K562 (cell line): Measurements from ENCODE around the gene SELENOK.
"Not testable (repeated sequence)": the region's sequence is repeated elsewhere in the genome, so short reads cannot be mapped to it uniquely, and the experiment has no call there.

Experiments
- ADNP ChIP-seq: fragments of 200-800 bp; sonication (Bioruptor generic); IDR thresholded peaks from 2 replicates; pipeline ENCODE4 v1.6.1; 2016; ENCODE audit warnings: missing genetic modification characterization, missing compliant biosample characterization
- MYC ChIP-seq, 2 experiments: fragments of 250-450 bp in 1 of 2; sonication (Bioruptor Pico) in 1 of 2; IDR thresholded peaks; 2 replicates each; pipeline versions ENCODE4 v1.5.1 to v1.6.1; 2012 to 2021; ENCODE audit warnings: low read depth in 2 of 2, borderline replicate concordance in 1 of 2, improper control_type of control experiment in 1 of 2, low read length in 1 of 2, mild to moderate bottlenecking in 1 of 2, moderate library complexity in 1 of 2
- NR1H2 ChIP-seq: sonication (generic); formaldehyde crosslinking; IDR thresholded peaks from 2 replicates; pipeline ENCODE4 v1.4.0; 2020; ENCODE audit warnings: mild to moderate bottlenecking, missing genetic modification reagents
- RBM39 ChIP-seq: fragments of 200-400 bp; formaldehyde crosslinking; optimal IDR thresholded peaks from 2 replicates; pipeline ENCODE3; 2018; ENCODE audit warnings: low read depth, low read length
- SAP30 ChIP-seq: fragments of 200-600 bp; sonication (generic); IDR thresholded peaks from 2 replicates; pipeline ENCODE4 v1.6.1; 2012; ENCODE audit warnings: borderline replicate concordance, low read depth, mild to moderate bottlenecking, moderate library complexity, low read length, control low read depth, inconsistent platforms; ENCODE audit not compliant: insufficient read depth, poor library complexity, severe bottlenecking
- ZBTB7A ChIP-seq: IDR thresholded peaks from 2 replicates; pipeline ENCODE4 v1.6.1; 2011; ENCODE audit warnings: low read depth, mild to moderate bottlenecking, low read length, moderate library complexity, borderline replicate concordance; ENCODE audit not compliant: control insufficient read depth
- TF ChIP-seq, protein P1 (sequence below), 3 experiments: IDR thresholded peaks in 2 of 3; conservative IDR thresholded peaks in 1 of 3; 2 replicates each; pipeline ENCODE4 v1.5.1; 2011 to 2012; ENCODE audit warnings: low read length in 3 of 3, mild to moderate bottlenecking in 3 of 3, control low read depth in 2 of 3, improper control_type of control experiment in 1 of 3, inconsistent platforms in 1 of 3, low read depth in 1 of 3, mixed read lengths in 1 of 3, moderate library complexity in 1 of 3; ENCODE audit not compliant: insufficient read depth in 2 of 3
- TF ChIP-seq, protein P2 (sequence below): fragments of 450-650 bp; formaldehyde crosslinking; IDR thresholded peaks from 2 replicates; pipeline ENCODE4 v1.4.0; 2020; ENCODE audit warnings: mild to moderate bottlenecking, moderate library complexity
- TF ChIP-seq, protein P3 (sequence below): fragments of 450-650 bp; formaldehyde crosslinking; IDR thresholded peaks from 2 replicates; pipeline ENCODE4 v1.4.0; 2022; ENCODE audit warnings: missing genetic modification characterization

DNA sequence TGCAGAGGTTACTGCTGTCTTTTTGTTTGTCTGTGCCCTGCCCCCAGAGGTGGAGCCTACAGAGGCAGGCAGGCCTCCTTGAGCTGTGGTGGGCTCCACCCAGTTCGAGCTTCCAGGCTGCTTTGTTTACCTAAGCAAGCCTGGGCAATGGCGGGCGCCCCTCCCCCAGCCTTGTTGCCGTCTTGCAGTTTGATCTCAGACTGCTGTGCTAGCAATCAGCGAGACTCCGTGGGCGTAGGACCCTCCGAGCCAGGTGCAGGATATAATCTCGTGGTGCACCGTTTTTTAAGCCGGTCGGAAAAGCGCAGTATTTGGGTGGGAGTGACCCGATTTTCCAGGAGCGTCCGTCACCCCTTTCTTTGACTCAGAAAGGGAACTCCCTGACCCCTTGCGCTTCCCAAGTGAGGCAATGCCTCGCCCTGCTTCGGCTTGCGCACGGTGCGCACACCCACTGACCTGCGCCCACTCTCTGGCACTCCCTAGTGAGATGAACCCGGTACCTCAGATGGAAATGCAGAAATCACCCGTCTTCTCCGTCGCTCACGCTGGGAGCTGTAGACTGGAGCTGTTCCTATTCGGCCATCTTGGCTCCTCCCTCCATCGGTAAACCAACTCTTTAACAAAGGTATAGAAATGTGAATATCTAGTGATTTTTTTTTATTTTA lies 35.7 kb upstream of the SELENOK start:
- TF ChIP-seq ADNP (tag); RBM39; SAP30; MYC (IDR thresholded peaks at IDR 0.05; ENCODE audit: low read depth, low read length); MYC (CRISPR knock-in tag; IDR thresholded peaks at IDR 0.05; ENCODE audit: borderline replicate concordance, low read depth); NR1H2; ZBTB7A: not testable (repeated sequence)
- TF ChIP-seq, protein P1, sequence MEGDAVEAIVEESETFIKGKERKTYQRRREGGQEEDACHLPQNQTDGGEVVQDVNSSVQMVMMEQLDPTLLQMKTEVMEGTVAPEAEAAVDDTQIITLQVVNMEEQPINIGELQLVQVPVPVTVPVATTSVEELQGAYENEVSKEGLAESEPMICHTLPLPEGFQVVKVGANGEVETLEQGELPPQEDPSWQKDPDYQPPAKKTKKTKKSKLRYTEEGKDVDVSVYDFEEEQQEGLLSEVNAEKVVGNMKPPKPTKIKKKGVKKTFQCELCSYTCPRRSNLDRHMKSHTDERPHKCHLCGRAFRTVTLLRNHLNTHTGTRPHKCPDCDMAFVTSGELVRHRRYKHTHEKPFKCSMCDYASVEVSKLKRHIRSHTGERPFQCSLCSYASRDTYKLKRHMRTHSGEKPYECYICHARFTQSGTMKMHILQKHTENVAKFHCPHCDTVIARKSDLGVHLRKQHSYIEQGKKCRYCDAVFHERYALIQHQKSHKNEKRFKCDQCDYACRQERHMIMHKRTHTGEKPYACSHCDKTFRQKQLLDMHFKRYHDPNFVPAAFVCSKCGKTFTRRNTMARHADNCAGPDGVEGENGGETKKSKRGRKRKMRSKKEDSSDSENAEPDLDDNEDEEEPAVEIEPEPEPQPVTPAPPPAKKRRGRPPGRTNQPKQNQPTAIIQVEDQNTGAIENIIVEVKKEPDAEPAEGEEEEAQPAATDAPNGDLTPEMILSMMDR (IDR thresholded peaks at IDR 0.05 in 2 of 3, conservative IDR thresholded peaks at IDR 0.05 in 1 of 3; ENCODE audit: insufficient read depth in 2 of 3, low read depth in 1 of 3, low read length in 3 of 3): not testable (repeated sequence)
- TF ChIP-seq, protein P2, sequence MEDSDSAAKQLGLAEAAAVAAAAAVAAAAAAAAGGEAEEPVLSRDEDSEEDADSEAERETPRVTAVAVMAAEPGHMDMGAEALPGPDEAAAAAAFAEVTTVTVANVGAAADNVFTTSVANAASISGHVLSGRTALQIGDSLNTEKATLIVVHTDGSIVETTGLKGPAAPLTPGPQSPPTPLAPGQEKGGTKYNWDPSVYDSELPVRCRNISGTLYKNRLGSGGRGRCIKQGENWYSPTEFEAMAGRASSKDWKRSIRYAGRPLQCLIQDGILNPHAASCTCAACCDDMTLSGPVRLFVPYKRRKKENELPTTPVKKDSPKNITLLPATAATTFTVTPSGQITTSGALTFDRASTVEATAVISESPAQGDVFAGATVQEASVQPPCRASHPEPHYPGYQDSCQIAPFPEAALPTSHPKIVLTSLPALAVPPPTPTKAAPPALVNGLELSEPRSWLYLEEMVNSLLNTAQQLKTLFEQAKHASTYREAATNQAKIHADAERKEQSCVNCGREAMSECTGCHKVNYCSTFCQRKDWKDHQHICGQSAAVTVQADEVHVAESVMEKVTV (CRISPR knock-in tag): not testable (repeated sequence)
- TF ChIP-seq, protein P3, sequence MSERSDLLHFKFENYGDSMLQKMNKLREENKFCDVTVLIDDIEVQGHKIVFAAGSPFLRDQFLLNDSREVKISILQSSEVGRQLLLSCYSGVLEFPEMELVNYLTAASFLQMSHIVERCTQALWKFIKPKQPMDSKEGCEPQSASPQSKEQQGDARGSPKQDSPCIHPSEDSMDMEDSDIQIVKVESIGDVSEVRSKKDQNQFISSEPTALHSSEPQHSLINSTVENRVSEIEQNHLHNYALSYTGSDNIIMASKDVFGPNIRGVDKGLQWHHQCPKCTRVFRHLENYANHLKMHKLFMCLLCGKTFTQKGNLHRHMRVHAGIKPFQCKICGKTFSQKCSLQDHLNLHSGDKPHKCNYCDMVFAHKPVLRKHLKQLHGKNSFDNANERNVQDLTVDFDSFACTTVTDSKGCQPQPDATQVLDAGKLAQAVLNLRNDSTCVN (CRISPR knock-in tag): not testable (repeated sequence)
